ENCODE measurements around the gene UNC79. TPM values are rescaled to one million over a fixed set of nuclear protein-coding genes. Genes with fewer than 3 reads are reported as not detected.

The UNC79 gene
- total RNA-seq, 4 donors from 2014 or later, result 0.14 to 0.32 TPM; not detected in 2

DNA sequence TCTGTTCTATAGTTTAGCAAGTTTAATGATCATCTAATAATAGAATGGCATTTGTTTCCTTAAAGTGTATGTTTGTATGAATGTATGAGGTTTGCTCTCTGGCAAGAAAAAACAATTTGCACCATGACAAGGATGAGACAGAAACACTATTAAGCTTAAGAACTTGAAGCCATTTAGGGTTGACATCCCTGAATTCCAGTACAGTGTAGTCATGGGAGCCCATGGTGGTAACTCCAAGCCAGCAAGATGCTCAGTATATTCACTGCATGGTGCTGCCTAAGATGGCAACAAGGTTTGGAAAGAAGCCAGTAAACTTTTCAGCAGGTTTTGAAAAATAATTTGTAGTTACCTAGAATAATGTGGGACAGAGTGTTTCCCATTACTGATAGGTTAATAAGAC lies 198.9 kb downstream of the UNC79 start:
- Histone ChIP-seq H3K4me3 (no peak overlapping the region), H3K9me3 (no peaks in the 10 kb centered on the region), H3K36me3 (no peaks in the 10 kb centered on the region), H3K27ac (no peak overlapping the region), H3K4me1 (no peaks in the 10 kb centered on the region), H3K27me3 (peaks cover 2% of the 10 kb centered on the region)
- TF ChIP-seq POLR2AphosphoS5 (IDR thresholded peaks at IDR 0.05) (no peak), EP300 (IDR thresholded peaks at IDR 0.05; ENCODE audit: low read depth) (no peak), POLR2A (IDR thresholded peaks at IDR 0.05) (no peak)
- TF ChIP-seq, protein P1, sequence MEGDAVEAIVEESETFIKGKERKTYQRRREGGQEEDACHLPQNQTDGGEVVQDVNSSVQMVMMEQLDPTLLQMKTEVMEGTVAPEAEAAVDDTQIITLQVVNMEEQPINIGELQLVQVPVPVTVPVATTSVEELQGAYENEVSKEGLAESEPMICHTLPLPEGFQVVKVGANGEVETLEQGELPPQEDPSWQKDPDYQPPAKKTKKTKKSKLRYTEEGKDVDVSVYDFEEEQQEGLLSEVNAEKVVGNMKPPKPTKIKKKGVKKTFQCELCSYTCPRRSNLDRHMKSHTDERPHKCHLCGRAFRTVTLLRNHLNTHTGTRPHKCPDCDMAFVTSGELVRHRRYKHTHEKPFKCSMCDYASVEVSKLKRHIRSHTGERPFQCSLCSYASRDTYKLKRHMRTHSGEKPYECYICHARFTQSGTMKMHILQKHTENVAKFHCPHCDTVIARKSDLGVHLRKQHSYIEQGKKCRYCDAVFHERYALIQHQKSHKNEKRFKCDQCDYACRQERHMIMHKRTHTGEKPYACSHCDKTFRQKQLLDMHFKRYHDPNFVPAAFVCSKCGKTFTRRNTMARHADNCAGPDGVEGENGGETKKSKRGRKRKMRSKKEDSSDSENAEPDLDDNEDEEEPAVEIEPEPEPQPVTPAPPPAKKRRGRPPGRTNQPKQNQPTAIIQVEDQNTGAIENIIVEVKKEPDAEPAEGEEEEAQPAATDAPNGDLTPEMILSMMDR (IDR thresholded peaks at IDR 0.05), result no peak
- in situ Hi-C loops (cut with MboI; ENCODE audit: low pct_ligation_motif_present in 1 of 4, low pct_unique_long_range_greater_than_20kb in 1 of 4, low sequenced_read_pairs in 3 of 4) (no loop called here), intact Hi-C loops (cut with DNase I; ENCODE audit: low total_unique reads) (no loop called here)
- no peak for DNase-seq

- Histone ChIP-seq H3K4me3 (no peak overlapping the region), H3K27me3 (no peaks in the 10 kb centered on the region), H3K36me3 (no peaks in the 10 kb centered on the region), H3K9me3 (no peaks in the 10 kb centered on the region), H3K27ac (no peak overlapping the region), H3K4me1 (no peaks in the 10 kb centered on the region)
- in situ Hi-C loops (cut with MboI; ENCODE audit: low pct_ligation_motif_present in 1 of 4, low pct_unique_long_range_greater_than_20kb in 1 of 4, low sequenced_read_pairs in 3 of 4), result no loop called here
- no peak for DNase-seq
- intact Hi-C loops (cut with DNase I; ENCODE audit: low total_unique reads), result no loop called here
- TF ChIP-seq EP300 (IDR thresholded peaks at IDR 0.05; ENCODE audit: low read depth) (no peak), POLR2AphosphoS5 (IDR thresholded peaks at IDR 0.05) (no peak), POLR2A (IDR thresholded peaks at IDR 0.05) (no peak)
- TF ChIP-seq, protein P1 (IDR thresholded peaks at IDR 0.05), result no peak
- WGBS, 2 donors (ENCODE audit: low coverage in 1 of 2), result 46 to 67% methylated on average over 1 to 5 of the region's 5 CpGs
Measured at GRCh38 chr14:93638790-93639189, 208.1 kb downstream of the UNC79 start.

DNA sequence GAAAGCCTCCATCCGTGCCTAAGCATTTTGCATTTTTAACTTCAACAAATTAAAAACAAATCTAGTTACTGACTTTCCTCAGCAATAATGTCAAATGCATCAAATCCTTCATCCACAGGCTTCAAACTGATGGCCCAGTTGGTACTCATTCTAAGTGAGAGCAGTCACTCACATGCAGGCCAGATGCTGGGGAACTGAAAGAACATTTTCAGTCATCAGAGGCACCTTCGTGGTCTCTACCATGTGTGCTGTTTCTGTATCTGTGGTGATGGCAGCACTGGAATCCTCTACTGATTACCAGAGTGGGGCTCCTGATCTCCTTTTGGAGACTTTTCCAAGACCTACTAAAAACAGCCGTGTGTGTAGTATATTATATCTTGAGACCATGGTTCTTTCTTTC lies 212.4 kb downstream of the UNC79 start:
- no peak for DNase-seq
- no peaks in the 10 kb centered on the region for H3K9me3 ChIP-seq
- H3K4me1 ChIP-seq, result no peaks in the 10 kb centered on the region
- no peaks in the 10 kb centered on the region for H3K27me3 ChIP-seq
- 42 to 65% methylated on average over 2 to 3 of the region's 3 CpGs for WGBS, 2 donors (ENCODE audit: low coverage in 1 of 2)
- in situ Hi-C loops (cut with MboI; ENCODE audit: low pct_ligation_motif_present in 1 of 4, low pct_unique_long_range_greater_than_20kb in 1 of 4, low sequenced_read_pairs in 3 of 4) (no loop called here), intact Hi-C loops (cut with DNase I; ENCODE audit: low total_unique reads) (no loop called here)
- TF ChIP-seq EP300 (IDR thresholded peaks at IDR 0.05; ENCODE audit: low read depth) (no peak), POLR2AphosphoS5 (IDR thresholded peaks at IDR 0.05) (no peak), POLR2A (IDR thresholded peaks at IDR 0.05) (no peak)
- TF ChIP-seq, protein P1 (IDR thresholded peaks at IDR 0.05), result no peak
- H3K4me3 ChIP-seq, result no peak overlapping the region
- no peak overlapping the region for H3K27ac ChIP-seq
- no peaks in the 10 kb centered on the region for H3K36me3 ChIP-seq

GRCh38 chr14:93643676-93644075 lies 212.9 kb downstream of the UNC79 start:
- H3K4me1 ChIP-seq, result no peaks in the 10 kb centered on the region
- intact Hi-C loops (cut with DNase I; ENCODE audit: low total_unique reads), result no loop called here
- no peaks in the 10 kb centered on the region for H3K9me3 ChIP-seq
- DNase-seq, result no peak
- H3K4me3 ChIP-seq, result no peak overlapping the region
- no peaks in the 10 kb centered on the region for H3K36me3 ChIP-seq
- TF ChIP-seq POLR2A (IDR thresholded peaks at IDR 0.05), result no peak
- no peak for TF ChIP-seq EP300 (IDR thresholded peaks at IDR 0.05; ENCODE audit: low read depth)
- TF ChIP-seq, protein P1 (IDR thresholded peaks at IDR 0.05), result no peak
- no peak for TF ChIP-seq POLR2AphosphoS5 (IDR thresholded peaks at IDR 0.05)
- WGBS, 2 donors (ENCODE audit: low coverage in 1 of 2), result 78 to 83% methylated on average over 5 of the region's 5 CpGs
- in situ Hi-C loops (cut with MboI; ENCODE audit: low pct_ligation_motif_present in 1 of 4, low pct_unique_long_range_greater_than_20kb in 1 of 4, low sequenced_read_pairs in 3 of 4), result no loop called here
- no peaks in the 10 kb centered on the region for H3K27me3 ChIP-seq
- H3K27ac ChIP-seq, result no peak overlapping the region

All from transverse colon (tissue), 4 donors.